ENCODE measurements around the gene PDIK1L.

GRCh38 chr1:26111530-26112406 lies at the start of gene PDIK1L:
- peak; percentile 80 for TF ChIP-seq POLR2AphosphoS5 (IDR thresholded peaks at IDR 0.05)
- TF ChIP-seq, protein P1, sequence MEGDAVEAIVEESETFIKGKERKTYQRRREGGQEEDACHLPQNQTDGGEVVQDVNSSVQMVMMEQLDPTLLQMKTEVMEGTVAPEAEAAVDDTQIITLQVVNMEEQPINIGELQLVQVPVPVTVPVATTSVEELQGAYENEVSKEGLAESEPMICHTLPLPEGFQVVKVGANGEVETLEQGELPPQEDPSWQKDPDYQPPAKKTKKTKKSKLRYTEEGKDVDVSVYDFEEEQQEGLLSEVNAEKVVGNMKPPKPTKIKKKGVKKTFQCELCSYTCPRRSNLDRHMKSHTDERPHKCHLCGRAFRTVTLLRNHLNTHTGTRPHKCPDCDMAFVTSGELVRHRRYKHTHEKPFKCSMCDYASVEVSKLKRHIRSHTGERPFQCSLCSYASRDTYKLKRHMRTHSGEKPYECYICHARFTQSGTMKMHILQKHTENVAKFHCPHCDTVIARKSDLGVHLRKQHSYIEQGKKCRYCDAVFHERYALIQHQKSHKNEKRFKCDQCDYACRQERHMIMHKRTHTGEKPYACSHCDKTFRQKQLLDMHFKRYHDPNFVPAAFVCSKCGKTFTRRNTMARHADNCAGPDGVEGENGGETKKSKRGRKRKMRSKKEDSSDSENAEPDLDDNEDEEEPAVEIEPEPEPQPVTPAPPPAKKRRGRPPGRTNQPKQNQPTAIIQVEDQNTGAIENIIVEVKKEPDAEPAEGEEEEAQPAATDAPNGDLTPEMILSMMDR (IDR thresholded peaks at IDR 0.05) = peak in 2 of 4 experiments; percentile 16 to 17
